ENCODE measurements around the gene ZNF48. TPM values are rescaled to one million over a fixed set of nuclear protein-coding genes. Genes with fewer than 3 reads are reported as not detected.
A peak's percentile ranks its signal among the peaks of the same experiment; 100 is the strongest.

The ZNF48 gene
- polyA plus RNA-seq, 1 donor from 2014 or later, result 42.3 TPM

GRCh38 chr16:30443631-30444030 is 48.4 kb downstream of the ZNF48 start:
- H3K4me3 ChIP-seq (ENCODE audit: low read length), result peak overlapping the region; percentile 78

More at GRCh38 chr16:30443631-30444030, 48.4 kb downstream of the ZNF48 start:
- no peak overlapping the region for H3K9ac ChIP-seq (ENCODE audit: low read length)
- no peaks in the 10 kb centered on the region for H3K9me2 ChIP-seq (ENCODE audit: insufficient read depth, low read length)
- H3F3A ChIP-seq (ENCODE audit: insufficient read depth, low read length, poor library complexity, severe bottlenecking), result no peaks in the 10 kb centered on the region
- no peaks in the 10 kb centered on the region for H3K36me3 ChIP-seq (ENCODE audit: insufficient read depth, low read length)
- TF ChIP-seq RAD21 (conservative IDR thresholded peaks at IDR 0.05) (no peak), EZH2 (IDR thresholded peaks at IDR 0.05; ENCODE audit: borderline replicate concordance, insufficient read depth, low read length, poor library complexity, severe bottlenecking) (no peak), CTCF (IDR thresholded peaks at IDR 0.05; ENCODE audit: poor library complexity, severe bottlenecking) (no peak), REST (IDR thresholded peaks at IDR 0.05; ENCODE audit: borderline replicate concordance) (no peak), TAF1 (IDR thresholded peaks at IDR 0.05; ENCODE audit: low read depth) (no peak), SMC3 (conservative IDR thresholded peaks at IDR 0.05; ENCODE audit: poor library complexity) (no peak), MXI1 (conservative IDR thresholded peaks at IDR 0.05; ENCODE audit: poor library complexity, severe bottlenecking) (no peak), POLR2AphosphoS5 (IDR thresholded peaks at IDR 0.05) (no peak), EP300 (conservative IDR thresholded peaks at IDR 0.05; ENCODE audit: poor library complexity, severe bottlenecking) (no peak)
- no peak overlapping the region for H3K4me2 ChIP-seq (ENCODE audit: low read length)
- H4K20me1 ChIP-seq (ENCODE audit: insufficient read depth), result no peaks in the 10 kb centered on the region
- H3K9me3 ChIP-seq (ENCODE audit: low read length), result no peaks in the 10 kb centered on the region
- H3K27me3 ChIP-seq (ENCODE audit: insufficient read depth, low read depth, low read length), result no peaks in the 10 kb centered on the region
- H3K79me2 ChIP-seq (replicated peaks; ENCODE audit: insufficient read depth, low read length), result no peaks in the 10 kb centered on the region
- no peak overlapping the region for H2AFZ ChIP-seq (ENCODE audit: low read depth, low read length)
- no peak overlapping the region for H3K27ac ChIP-seq (ENCODE audit: low read length)
